GM23338 (cell line): ENCODE measurements around the gene STOX1. TPM values are rescaled to one million over a fixed set of nuclear protein-coding genes. Genes with fewer than 3 reads are reported as not detected.

Source experiments
- ATAC-seq: fragments of 200-7000 bp; cut with Tn5 transposase; 3 replicates; pipeline ENCODE4 v1.9.1; 2020
- DNase-seq: peaks from one replicate; pipeline ENCODE4 v3.0.0-alpha.2; 2015; ENCODE audit warnings: low spot score
- H2AFZ ChIP-seq: fragments of 200-600 bp; sonication (generic); 2 replicates; pipeline ENCODE4 v1.8.0; 2016; ENCODE audit warnings: antibody characterized with exemption, mild to moderate bottlenecking, moderate library complexity
- H3F3A ChIP-seq: fragments of 200-600 bp; sonication (generic); replicated peaks from 2 replicates; pipeline ENCODE4 v1.8.0; 2017; ENCODE audit warnings: antibody characterized with exemption, mixed run types, low read depth
- H3K27ac ChIP-seq: fragments of 200-600 bp; sonication (generic); 2 replicates; pipeline ENCODE4 v1.6.1; 2016; ENCODE audit warnings: low read depth
- H3K27me3 ChIP-seq: fragments of 200-600 bp; sonication (generic); 2 replicates; pipeline ENCODE4 v1.8.0; 2016; ENCODE audit warnings: mild to moderate bottlenecking, mixed run types, moderate library complexity; ENCODE audit not compliant: insufficient read depth
- H3K36me3 ChIP-seq: fragments of 200-600 bp; sonication (generic); 2 replicates; pipeline ENCODE4 v1.8.0; 2016; ENCODE audit warnings: mild to moderate bottlenecking; ENCODE audit not compliant: insufficient read depth
- H3K4me1 ChIP-seq: fragments of 200-600 bp; sonication (generic); 2 replicates; pipeline ENCODE4 v1.8.0; 2016; ENCODE audit warnings: mild to moderate bottlenecking, moderate library complexity; ENCODE audit not compliant: insufficient read depth
- H3K4me2 ChIP-seq: fragments of 200-600 bp; sonication (generic); 2 replicates; pipeline ENCODE4 v1.7.1; 2017; ENCODE audit warnings: mixed run types
- H3K4me3 ChIP-seq: fragments of 200-600 bp; sonication (generic); 2 replicates; pipeline ENCODE4 v1.6.1; 2016; ENCODE audit warnings: mixed run types
- H3K79me2 ChIP-seq: fragments of 200-600 bp; sonication (generic); replicated peaks from 2 replicates; pipeline ENCODE4 v1.8.0; 2017; ENCODE audit warnings: mild to moderate bottlenecking; ENCODE audit not compliant: insufficient read depth
- H3K9me2 ChIP-seq: fragments of 200-600 bp; sonication (generic); 2 replicates; pipeline ENCODE4 v1.8.0; 2017; ENCODE audit not compliant: insufficient read depth
- H4K20me1 ChIP-seq: fragments of 200-600 bp; sonication (generic); replicated peaks from 2 replicates; pipeline ENCODE4 v1.8.0; 2017; ENCODE audit warnings: mild to moderate bottlenecking; ENCODE audit not compliant: insufficient read depth
- H3K27ac Mint-ChIP-seq: 2 replicates; pipeline ENCODE4 v1.8.0; 2020; ENCODE audit warnings: inconsistent platforms, mild to moderate bottlenecking, moderate library complexity, mixed read lengths
- H3K27me3 Mint-ChIP-seq: 3 replicates; pipeline ENCODE4 v1.8.0; 2022; ENCODE audit warnings: low read depth, mild to moderate bottlenecking, moderate library complexity, mixed read lengths, inconsistent platforms; ENCODE audit not compliant: insufficient read depth, poor library complexity
- H3K36me3 Mint-ChIP-seq: 3 replicates; pipeline ENCODE4 v1.8.0; 2021; ENCODE audit warnings: low read depth, mild to moderate bottlenecking, inconsistent platforms, moderate library complexity, mixed read lengths
- H3K4me1 Mint-ChIP-seq: 3 replicates; pipeline ENCODE4 v1.8.0; 2020; ENCODE audit warnings: mild to moderate bottlenecking, inconsistent platforms, mixed read lengths
- H3K4me3 Mint-ChIP-seq: 3 replicates; pipeline ENCODE4 v1.8.0; 2021; ENCODE audit warnings: moderate library complexity, mild to moderate bottlenecking, inconsistent platforms, mixed read lengths
- H3K9me3 Mint-ChIP-seq: 3 replicates; pipeline ENCODE4 v1.8.0; 2020; ENCODE audit warnings: moderate library complexity, mild to moderate bottlenecking, inconsistent platforms, mixed read lengths
- CREB1 ChIP-seq: fragments of 250-450 bp; sonication (Bioruptor Pico); IDR thresholded peaks from 2 replicates; pipeline ENCODE4 v1.5.0; 2020; ENCODE audit warnings: low read depth, mild to moderate bottlenecking, moderate library complexity
- CTCF ChIP-seq, 2 experiments: fragments of 200-600 bp in 1 of 2; sonication (generic) in 1 of 2; conservative IDR thresholded peaks; 2 replicates each; pipeline versions ENCODE4 v1.5.1 to v1.6.1; 2016 to 2017; ENCODE audit warnings: antibody characterized with exemption in 2 of 2, low read depth in 2 of 2, mild to moderate bottlenecking in 2 of 2, moderate library complexity in 1 of 2
- ETS1 ChIP-seq: IDR thresholded peaks from 2 replicates; pipeline ENCODE4 v1.6.1; 2016; ENCODE audit warnings: antibody characterized with exemption
- EZH2 ChIP-seq: fragments of 200-600 bp; sonication (generic); IDR thresholded peaks from one replicate; pipeline ENCODE4 v1.8.0; 2017; ENCODE audit warnings: antibody characterized with exemption, mild to moderate bottlenecking, low read depth; ENCODE audit not compliant: unreplicated experiment
- EZH2phosphoT487 ChIP-seq: fragments of 200-600 bp; sonication (generic); IDR thresholded peaks from one replicate; pipeline ENCODE4 v1.8.1; 2018; ENCODE audit warnings: antibody characterized with exemption; ENCODE audit not compliant: unreplicated experiment
- JUNB ChIP-seq: IDR thresholded peaks from one replicate; pipeline ENCODE4 v1.6.1; 2016; ENCODE audit warnings: antibody characterized with exemption; ENCODE audit not compliant: unreplicated experiment
- NANOG ChIP-seq: IDR thresholded peaks from 2 replicates; pipeline ENCODE4 v1.6.1; 2016; ENCODE audit warnings: antibody characterized with exemption, borderline replicate concordance
- POLR2AphosphoS5 ChIP-seq: IDR thresholded peaks from 2 replicates; pipeline ENCODE4 v1.6.1; 2016; ENCODE audit warnings: antibody characterized with exemption, low read depth
- REST ChIP-seq: IDR thresholded peaks from one replicate; pipeline ENCODE4 v1.6.1; 2018; ENCODE audit warnings: antibody characterized with exemption; ENCODE audit not compliant: unreplicated experiment
- STAT1 ChIP-seq: IDR thresholded peaks from one replicate; pipeline ENCODE4 v1.6.1; 2016; ENCODE audit warnings: antibody characterized with exemption; ENCODE audit not compliant: unreplicated experiment
- ZNF114 ChIP-seq: fragments of 250-450 bp; sonication (Bioruptor Pico); IDR thresholded peaks from 2 replicates; pipeline ENCODE4 v1.5.0; 2020; ENCODE audit warnings: mild to moderate bottlenecking, moderate library complexity
- ZNF331 ChIP-seq: fragments of 250-450 bp; sonication (Bioruptor Pico); IDR thresholded peaks from 2 replicates; pipeline ENCODE4 v1.5.0; 2020; ENCODE audit warnings: low read depth, mild to moderate bottlenecking, moderate library complexity
- polyA plus RNA-seq: library from polyadenylated mRNA; unstranded; fragments of >200 nt; fragmentation: Nextera tagmentation; extraction: Ambion mirVana; gene quantifications from 2 replicates; pipeline ENCODE4 v1.2.1, GENCODE V29; 2016
- total RNA-seq: library from RNA; depleted of rRNA; stranded (reverse); fragments of >200 nt; shearing (Covaris generic); gene quantifications from 2 replicates; pipeline ENCODE4 v1.2.3, GENCODE V29; 2014

Gene STOX1
- total and polyA plus RNA-seq, 2 experiments from 2014 or later = 1.6 to 2.2 TPM

- TF ChIP-seq ETS1 (no peak), ZNF331 (CRISPR knock-in tag) (no peak), NANOG (no peak), REST (no peak), STAT1 (no peak), EZH2 (no peak), CTCF (conservative IDR thresholded peaks at IDR 0.05; ENCODE audit: low read depth in 2 of 2) (no peak), POLR2AphosphoS5 (no peak)
Measured at GRCh38 chr10:68871105-68871711, 43.9 kb downstream of the STOX1 start (continued).

GRCh38 chr10:68871731-68872342, 44.5 kb downstream of the STOX1 start:
- H3F3A ChIP-seq = no peaks in the 10 kb centered on the region; the same call in 1 of the 2 replicates
- peak; percentile 66 for ATAC-seq
- peak overlapping the region; percentile 37 for H3K4me2 ChIP-seq
- no peaks in the 10 kb centered on the region for H4K20me1 ChIP-seq
- peak overlapping the region; percentile 39; the same call in 2 of the 3 replicates for H3K4me3 Mint-ChIP-seq
- peaks cover 2% of the 10 kb centered on the region for H3K27me3 Mint-ChIP-seq
- H3K9me2 ChIP-seq = no peaks in the 10 kb centered on the region
- TF ChIP-seq JUNB (no peak), ETS1 (no peak), ZNF331 (CRISPR knock-in tag) (no peak), REST (no peak), ZNF114 (CRISPR knock-in tag) (no peak), EZH2 (no peak), CREB1 (CRISPR knock-in tag) (no peak), NANOG (no peak), EZH2phosphoT487 (no peak)
- DNase-seq = peak; percentile 38
- peak overlapping the region; percentile 3; the same call in 1 of the 2 replicates for H3K4me3 ChIP-seq
- H3K27ac ChIP-seq = peak overlapping the region; percentile 70
- peaks cover 21% of the 10 kb centered on the region for H3K4me1 ChIP-seq
- H2AFZ ChIP-seq = no peak overlapping the region
- no peaks in the 10 kb centered on the region for H3K27me3 ChIP-seq
- peak overlapping the region; percentile 84; the same call in 1 of the 2 replicates for H3K27ac Mint-ChIP-seq
- peaks cover 17% of the 10 kb centered on the region for H3K36me3 Mint-ChIP-seq
- H3K36me3 ChIP-seq = no peaks in the 10 kb centered on the region
- H3K4me1 Mint-ChIP-seq = peaks cover 22% of the 10 kb centered on the region
- no peaks in the 10 kb centered on the region for H3K79me2 ChIP-seq
- peaks cover 18% of the 10 kb centered on the region for H3K9me3 Mint-ChIP-seq
